WTC11 (cell line): ENCODE data around the gene GAB1. TPM values are rescaled to one million over a fixed set of nuclear protein-coding genes. Genes with fewer than 3 reads are reported as not detected.

ENCODE experiments used
- ATAC-seq: fragments of 200-7000 bp; cut with Tn5 transposase; 2 replicates; pipeline ENCODE4 v1.10.0; 2021; ENCODE audit warnings: mild to moderate bottlenecking, moderate library complexity
- CTCF ChIA-PET: fragments of 300-600 bp; sonication (Branson Sonifier 250); formaldehyde crosslinking; loops from one replicate; lab custom pipeline; 2021; ENCODE audit warnings: antibody characterized with exemption; lab: Charles Lee
- POLR2A ChIA-PET: fragments of 350-600 bp; sonication (Branson Sonifier 250); formaldehyde crosslinking; loops from one replicate; lab custom pipeline; 2021; ENCODE audit warnings: antibody characterized with exemption; lab: Charles Lee
- DNase-seq: peaks from one replicate; pipeline ENCODE4 v3.0.0; 2021; ENCODE audit warnings: low spot score
- H3K27ac Mint-ChIP-seq: 2 replicates; pipeline ENCODE4 v1.8.0; 2021; ENCODE audit warnings: mixed read lengths
- H3K27me3 Mint-ChIP-seq: 2 replicates; pipeline ENCODE4 v1.8.0; 2021; ENCODE audit warnings: low read depth, mild to moderate bottlenecking, moderate library complexity, mixed read lengths
- H3K36me3 Mint-ChIP-seq: 2 replicates; pipeline ENCODE4 v1.8.0; 2021; ENCODE audit warnings: mixed read lengths
- H3K4me1 Mint-ChIP-seq: 2 replicates; pipeline ENCODE4 v1.8.0; 2022; ENCODE audit warnings: mixed read lengths
- H3K4me3 Mint-ChIP-seq: 2 replicates; pipeline ENCODE4 v1.8.0; 2021; ENCODE audit warnings: mild to moderate bottlenecking, moderate library complexity, mixed read lengths
- H3K9me3 Mint-ChIP-seq: 2 replicates; pipeline ENCODE4 v1.8.0; 2021; ENCODE audit warnings: mixed read lengths
- AFF4 ChIP-seq: sonication (generic); formaldehyde crosslinking; IDR thresholded peaks from 2 replicates; pipeline ENCODE4 v1.8.1; 2023; ENCODE audit warnings: mild to moderate bottlenecking, missing genetic modification reagents, borderline replicate concordance
- ARID4B ChIP-seq: sonication (generic); formaldehyde crosslinking; IDR thresholded peaks from 2 replicates; pipeline ENCODE4 v1.8.0; 2023; ENCODE audit warnings: missing genetic modification reagents, mild to moderate bottlenecking, borderline replicate concordance
- ELF4 ChIP-seq: sonication (generic); formaldehyde crosslinking; IDR thresholded peaks from 2 replicates; pipeline ENCODE4 v1.8.1; 2022; ENCODE audit warnings: low read depth, mild to moderate bottlenecking, moderate library complexity, missing genetic modification reagents
- FOXP1 ChIP-seq: sonication (generic); formaldehyde crosslinking; IDR thresholded peaks from 2 replicates; pipeline ENCODE4 v1.8.0; 2022; ENCODE audit warnings: missing genetic modification reagents, mild to moderate bottlenecking, moderate library complexity, borderline replicate concordance
- HMGA2 ChIP-seq: fragments of 250-450 bp; sonication (Bioruptor Pico); IDR thresholded peaks from 2 replicates; pipeline ENCODE4 v1.4.0; 2021; ENCODE audit warnings: mild to moderate bottlenecking, moderate library complexity
- NR2C2 ChIP-seq: sonication (generic); formaldehyde crosslinking; IDR thresholded peaks from 2 replicates; pipeline ENCODE4 v1.8.0; 2022; ENCODE audit warnings: mild to moderate bottlenecking, missing genetic modification reagents
- NR3C1 ChIP-seq: sonication (generic); formaldehyde crosslinking; conservative IDR thresholded peaks from 2 replicates; pipeline ENCODE4 v1.8.1; 2023; ENCODE audit warnings: low read depth, mild to moderate bottlenecking, missing genetic modification reagents
- SP1 ChIP-seq: sonication (generic); formaldehyde crosslinking; conservative IDR thresholded peaks from 2 replicates; pipeline ENCODE4 v1.8.1; 2022; ENCODE audit warnings: missing genetic modification reagents
- ZNF138 ChIP-seq: sonication (generic); formaldehyde crosslinking; conservative IDR thresholded peaks from 2 replicates; pipeline ENCODE4 v1.8.1; 2022; ENCODE audit warnings: mild to moderate bottlenecking, moderate library complexity, missing genetic modification reagents
- ZNF281 ChIP-seq: sonication (generic); formaldehyde crosslinking; IDR thresholded peaks from 2 replicates; pipeline ENCODE4 v1.8.0; 2023; ENCODE audit warnings: mild to moderate bottlenecking, missing genetic modification reagents
- total RNA-seq: library from RNA; stranded (reverse); gene quantifications from 3 replicates; pipeline ENCODE4 v1.2.3, GENCODE V29; 2021

GAB1 gene
- total RNA-seq, 1 experiment from 2014 or later = 17.4 TPM

- Mint-ChIP-seq H3K36me3 (no peaks in the 10 kb centered on the region), H3K4me3 (no peak overlapping the region), H3K9me3 (no peaks in the 10 kb centered on the region), H3K27me3 (no peaks in the 10 kb centered on the region), H3K4me1 (no peaks in the 10 kb centered on the region), H3K27ac (no peak overlapping the region)
- TF ChIP-seq ARID4B (CRISPR knock-in tag) (no peak), ELF4 (no peak), NR3C1 (CRISPR knock-in tag) (no peak), SP1 (CRISPR knock-in tag) (no peak)
- ChIA-PET CTCF (no interaction called here), POLR2A (interaction anchor here (0.6 kb wide), 1 partner anchor 114 kb away, joined by 3 read pairs; no protein-coding TSS in a partner anchor)
- no peak for DNase-seq
- no peak for ATAC-seq
Measured at GRCh38 chr4:143498021-143498420, 161.3 kb downstream of the GAB1 start.

- no peaks in the 10 kb centered on the region for H3K36me3 Mint-ChIP-seq
- no peak overlapping the region for H3K4me3 Mint-ChIP-seq
Measured at GRCh38 chr4:143502231-143502630, 165.6 kb downstream of the GAB1 start.

More at GRCh38 chr4:143502231-143502630, 165.6 kb downstream of the GAB1 start:
- Mint-ChIP-seq H3K4me1 (no peaks in the 10 kb centered on the region), H3K27ac (no peak overlapping the region), H3K9me3 (no peaks in the 10 kb centered on the region), H3K27me3 (no peaks in the 10 kb centered on the region)
- TF ChIP-seq HMGA2 (CRISPR knock-in tag) (no peak), NR2C2 (no peak), FOXP1 (CRISPR knock-in tag) (no peak), AFF4 (CRISPR knock-in tag) (no peak), ZNF138 (no peak), ZNF281 (no peak)
- DNase-seq (no peak), ATAC-seq (no peak)
- CTCF ChIA-PET = no interaction called here
- POLR2A ChIA-PET = interaction anchor here (1.9 kb wide), 1 partner anchor 11 kb away, joined by 6 read pairs; the partner anchor contains the start of gene SMARCA5
